Heart right ventricle (tissue), 16 donors: Measurements from ENCODE around the gene S100P. TPM values are rescaled to one million over a fixed set of nuclear protein-coding genes. Genes with fewer than 3 reads are reported as not detected.

Experiments used
- ATAC-seq, 8 donors: fragments of 200-7000 bp; cut with Tn5 transposase; one replicate each; pipeline ENCODE4 v1.9.1; 2020; ENCODE audit warnings: mild to moderate bottlenecking in 8 of 8, moderate library complexity in 8 of 8, moderate number of reproducible peaks in 1 of 8
- DNase-seq, 2 donors: peaks; one replicate each; pipeline ENCODE4 v3.0.0-alpha.2; 2020
- H3K27ac ChIP-seq, 10 donors: fragments of 200-600 bp; sonication (generic) in 2 of 10; one replicate each; pipeline versions ENCODE4 v1.5.0 to v1.8.0; 2020 to 2022; ENCODE audit warnings: mild to moderate bottlenecking in 3 of 10
- H3K27me3 ChIP-seq, 7 donors: fragments of 200-600 bp; one replicate each; pipeline ENCODE4 v1.8.0; 2021 to 2022; ENCODE audit warnings: mild to moderate bottlenecking in 2 of 7
- H3K36me3 ChIP-seq, 9 donors: fragments of 200-600 bp; sonication (generic) in 1 of 9; one replicate each; pipeline versions ENCODE4 v1.5.0 to v1.8.0; 2020 to 2022; ENCODE audit warnings: mild to moderate bottlenecking in 2 of 9
- H3K4me1 ChIP-seq, 9 donors: fragments of 200-600 bp; sonication (generic) in 1 of 9; one replicate each; pipeline versions ENCODE4 v1.5.0 to v1.8.0; 2020 to 2022; ENCODE audit warnings: mild to moderate bottlenecking in 4 of 9
- H3K4me3 ChIP-seq, 10 donors: fragments of 200-600 bp; sonication (generic) in 2 of 10; one replicate each; pipeline versions ENCODE4 v1.5.0 to v1.8.0; 2020 to 2022; ENCODE audit warnings: mild to moderate bottlenecking in 7 of 10, moderate library complexity in 2 of 10
- H3K9me3 ChIP-seq, 11 donors: fragments of 200-600 bp in 10 of 11; sonication (generic) in 2 of 11; one replicate each; pipeline versions ENCODE4 v1.5.0 to v1.8.0; 2013 to 2022; ENCODE audit warnings: mild to moderate bottlenecking in 2 of 11, control low read depth in 1 of 11, moderate library complexity in 1 of 11
- WGBS, 2 donors: extraction: QIAGEN DNeasy Blood & Tissue Kit; methylation state at CpG; one replicate each; pipeline ENCODE4 v1.1.7; 2013; ENCODE audit warnings: inconsistent platforms in 1 of 2; 5-methylcytosine and 5-hydroxymethylcytosine counted together
- intact Hi-C, 10 donors: fragments of 100-400 bp; cut with DNase I; formaldehyde crosslinking; loops; one replicate each; pipeline versions ENCODE4 v1.11.1 to v1.14.2; 2022
- polyA plus RNA-seq, 2 donors: library from polyadenylated mRNA; stranded (reverse); fragments of 200-250 nt; gene quantifications; one replicate each; pipeline ENCODE4 v1.2.3, GENCODE V29; 2013
- total RNA-seq, 10 donors: library from RNA; stranded (reverse); fragmentation: NEBNext Ultra II Directional in 3 of 10; extraction: Animal tissue kit (Norgen Biotek cat#: 25700) in 3 of 10; gene quantifications; one replicate each; pipeline versions ENCODE4 v1.2.1 to v1.2.4, GENCODE V29; 2021 to 2023
- TF ChIP-seq, protein P1 (sequence below), 9 donors: fragments of 200-600 bp; sonication (generic) in 2 of 9; IDR thresholded peaks; one replicate each; pipeline versions ENCODE4 v1.5.0 to v1.8.0; 2021 to 2022; ENCODE audit warnings: antibody characterized with exemption in 9 of 9, mild to moderate bottlenecking in 5 of 9, moderate library complexity in 1 of 9
- donor health status: Arrhythmogenic right ventricular cardiomyopathy.
- donor health status: ischemic (EF 13 %, LVEDD 7.1; RV severe dilation, severe dysfunction).
- donor health status: healthy with polysubstance abuse.
- donor health status: DM: no; HTN: yes; CAD: no.
- donor health status: DM: no; HTN: no; CAD: no.
- donor health status: ischemic (EF 25% LVEDD 6.9; RV normal size, moderate dysfunction).
- donor health status: ischemic (EF 25% LVEDD 5.7; RV mildly dilated, moderate dysfunction).
- donor health status: healthy.
- donor health status: DM: yes; HTN: yes; CAD: no.
- donor health status: Ischemic cardiomyopathy.
- donor health status: ischemic (EF 35%, LVEDD 5.7; RV mildly dilated, moderate dysfunction).
- donor health status: nonischemic (EF 11% LVEDD 7.7; RV severe dilation, severe dysfunction).
- donor health status: DM: yes; HTN: yes; CAD: no.
- donor health status: PGD.
- donor health status: ischemic (EF 29% LVEDD 5.4; RV normal size, mild dysfunction).
- donor health status: nonischemic (EF 23%, LVEDD 6.1; RV moderate dilation, normal function).

The S100P gene
- total and polyA plus RNA-seq, 12 donors = 0.22 to 8.2 (median 1.4) TPM; not detected in 4

DNA sequence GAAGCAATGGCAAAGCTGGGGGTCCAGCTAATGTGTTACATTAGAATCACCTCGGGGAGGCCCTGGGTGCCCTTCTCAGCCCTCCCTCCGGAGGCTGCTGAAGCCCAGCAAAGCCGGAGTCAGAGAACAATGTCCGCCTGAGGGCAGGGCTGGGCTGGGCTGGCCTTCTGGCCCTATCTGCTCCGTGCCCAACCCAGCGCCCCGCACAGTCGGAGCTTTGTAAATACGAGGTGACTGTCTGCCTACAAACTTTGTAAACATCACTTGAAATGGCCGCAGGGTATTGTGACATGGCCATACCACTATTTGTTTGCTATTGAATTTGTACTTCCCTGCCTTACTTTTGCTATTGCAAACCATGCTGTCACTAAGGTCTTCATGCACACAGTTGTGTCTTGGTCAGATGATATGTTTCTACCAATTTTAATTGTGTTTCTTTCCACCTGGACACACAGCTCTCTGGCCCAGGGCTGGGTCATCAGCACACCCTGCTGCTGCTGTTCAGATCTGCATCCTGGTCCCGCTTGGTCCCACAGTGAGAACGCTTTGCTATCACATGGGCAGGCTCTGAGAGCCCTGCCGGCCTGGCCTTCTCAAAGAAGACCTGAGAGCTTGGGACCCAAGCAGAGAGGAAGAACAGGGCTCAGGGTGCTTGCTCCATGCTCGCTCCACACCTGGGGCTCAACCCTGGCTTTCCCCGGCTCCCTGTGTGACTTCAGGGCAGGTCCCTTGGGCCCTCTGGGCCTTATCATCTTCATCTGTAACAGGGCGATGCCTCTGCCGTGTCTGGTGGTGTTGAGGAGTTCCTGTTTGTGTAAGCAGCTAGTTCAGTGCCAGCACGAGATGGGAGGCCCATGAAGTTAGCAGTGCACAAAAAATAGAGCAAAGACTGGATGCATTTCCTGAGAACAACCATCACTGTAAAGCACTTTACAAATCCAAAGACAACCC is 2.3 kb downstream of the S100P start:
- Histone ChIP-seq H3K27me3 (no peaks in the 10 kb centered on the region), H3K4me1 (peaks cover 9 to 50% (median 21%) of the 10 kb centered on the region in 9 donors), H3K36me3 (peaks cover 0 to 20% (median 0%) of the 10 kb centered on the region in 9 donors), H3K9me3 (no peaks in the 10 kb centered on the region), H3K27ac (peak overlapping the region in 9 of 10 donors; percentile 19 to 90 (median 68)), H3K4me3 (no peak overlapping the region)
- ATAC-seq = peak in 7 of 8 donors; percentile 15 to 49 (median 37)
- 73 to 76% methylated on average over 18 of the region's 18 CpGs for WGBS, 2 donors
- TF ChIP-seq, protein P1, sequence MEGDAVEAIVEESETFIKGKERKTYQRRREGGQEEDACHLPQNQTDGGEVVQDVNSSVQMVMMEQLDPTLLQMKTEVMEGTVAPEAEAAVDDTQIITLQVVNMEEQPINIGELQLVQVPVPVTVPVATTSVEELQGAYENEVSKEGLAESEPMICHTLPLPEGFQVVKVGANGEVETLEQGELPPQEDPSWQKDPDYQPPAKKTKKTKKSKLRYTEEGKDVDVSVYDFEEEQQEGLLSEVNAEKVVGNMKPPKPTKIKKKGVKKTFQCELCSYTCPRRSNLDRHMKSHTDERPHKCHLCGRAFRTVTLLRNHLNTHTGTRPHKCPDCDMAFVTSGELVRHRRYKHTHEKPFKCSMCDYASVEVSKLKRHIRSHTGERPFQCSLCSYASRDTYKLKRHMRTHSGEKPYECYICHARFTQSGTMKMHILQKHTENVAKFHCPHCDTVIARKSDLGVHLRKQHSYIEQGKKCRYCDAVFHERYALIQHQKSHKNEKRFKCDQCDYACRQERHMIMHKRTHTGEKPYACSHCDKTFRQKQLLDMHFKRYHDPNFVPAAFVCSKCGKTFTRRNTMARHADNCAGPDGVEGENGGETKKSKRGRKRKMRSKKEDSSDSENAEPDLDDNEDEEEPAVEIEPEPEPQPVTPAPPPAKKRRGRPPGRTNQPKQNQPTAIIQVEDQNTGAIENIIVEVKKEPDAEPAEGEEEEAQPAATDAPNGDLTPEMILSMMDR (IDR thresholded peaks at IDR 0.05) = no peak
- no peak for DNase-seq
- intact Hi-C loops = no loop called here

DNA sequence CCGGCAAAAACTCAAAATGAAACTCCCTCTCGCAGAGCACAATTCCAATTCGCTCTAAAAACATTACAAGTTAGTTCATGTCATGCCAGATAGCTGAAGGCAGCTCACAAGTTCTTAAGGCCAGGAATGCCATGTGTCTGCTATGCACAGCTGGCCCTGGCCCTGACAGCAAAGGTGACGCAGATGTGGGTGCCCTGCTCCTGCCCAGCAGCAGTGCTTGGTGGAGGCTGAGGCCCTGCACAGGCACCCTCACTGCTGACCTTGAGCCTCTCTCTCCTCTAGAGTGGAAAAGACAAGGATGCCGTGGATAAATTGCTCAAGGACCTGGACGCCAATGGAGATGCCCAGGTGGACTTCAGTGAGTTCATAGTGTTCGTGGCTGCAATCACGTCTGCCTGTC is 2.9 kb downstream of the S100P start:
- peaks cover 9 to 46% (median 21%) of the 10 kb centered on the region in 9 donors for H3K4me1 ChIP-seq
- H3K27ac ChIP-seq = peak overlapping the region in 9 of 10 donors; percentile 42 to 90 (median 68)
- ATAC-seq = peak in 7 of 8 donors; percentile 59 to 91 (median 81)
- DNase-seq = no peak
- no peak overlapping the region for H3K4me3 ChIP-seq
- WGBS, 2 donors = 48 to 62% methylated on average over 8 of the region's 8 CpGs
- H3K9me3 ChIP-seq = no peaks in the 10 kb centered on the region
- H3K27me3 ChIP-seq = no peaks in the 10 kb centered on the region
- intact Hi-C loops = no loop called here
- TF ChIP-seq, protein P1 (IDR thresholded peaks at IDR 0.05) = no peak
- peaks cover 0 to 24% (median 0%) of the 10 kb centered on the region in 9 donors for H3K36me3 ChIP-seq

DNA sequence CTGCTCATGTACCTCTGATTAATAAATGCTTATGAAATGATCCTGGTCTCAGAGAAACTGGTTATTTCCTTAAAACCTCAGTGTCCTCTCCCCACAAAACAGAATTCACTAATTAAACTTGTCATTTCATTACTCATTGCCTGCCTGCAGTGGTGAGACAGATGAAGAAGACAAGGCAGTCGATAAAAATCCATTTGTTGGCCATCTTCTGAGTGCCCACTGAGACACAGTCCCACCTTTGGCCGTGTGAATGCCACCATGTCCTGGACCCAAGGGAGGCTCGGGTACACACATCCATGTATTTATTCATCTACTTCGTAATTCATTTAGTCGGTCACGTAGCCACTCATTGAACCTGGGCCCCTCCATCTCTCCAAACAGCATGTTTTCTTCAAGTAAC is 3.5 kb downstream of the S100P start:
- no peaks in the 10 kb centered on the region for H3K27me3 ChIP-seq
- WGBS, 2 donors = 93 to 95% methylated on average over 6 of the region's 6 CpGs
- intact Hi-C loops = no loop called here
- DNase-seq (no peak), ATAC-seq (no peak)
- peak overlapping the region in 9 of 10 donors; percentile 42 to 90 (median 68) for H3K27ac ChIP-seq
- no peak overlapping the region for H3K4me3 ChIP-seq
- TF ChIP-seq, protein P1 (IDR thresholded peaks at IDR 0.05) = no peak
- peaks cover 0 to 25% (median 0%) of the 10 kb centered on the region in 9 donors for H3K36me3 ChIP-seq
- peaks cover 9 to 46% (median 21%) of the 10 kb centered on the region in 9 donors for H3K4me1 ChIP-seq
- H3K9me3 ChIP-seq = no peaks in the 10 kb centered on the region

DNA sequence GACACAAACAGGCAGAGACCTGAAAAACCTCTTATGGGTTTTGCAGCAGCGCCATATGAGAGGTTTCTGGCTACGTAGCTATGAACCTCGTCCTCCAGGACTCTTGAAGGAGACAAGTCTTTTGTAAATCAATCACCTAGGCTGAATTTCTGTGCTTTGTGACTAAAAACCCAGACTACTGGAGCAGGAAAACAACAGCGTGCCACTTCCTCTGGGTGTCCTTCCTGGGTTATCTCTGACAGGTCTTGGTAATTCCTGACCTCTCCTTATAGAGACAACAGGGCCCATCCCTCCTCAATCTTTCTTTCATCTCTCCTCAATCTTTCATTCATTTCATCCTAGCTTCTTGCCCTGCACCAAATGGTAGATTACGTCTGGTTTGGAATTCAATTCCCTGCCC is 5.7 kb downstream of the S100P start:
- H3K27ac ChIP-seq = no peak overlapping the region
- peaks cover 9 to 40% (median 33%) of the 10 kb centered on the region in 9 donors for H3K4me1 ChIP-seq
- H3K4me3 ChIP-seq = no peak overlapping the region
- no peak for ATAC-seq
- intact Hi-C loops = no loop called here
- no peaks in the 10 kb centered on the region for H3K27me3 ChIP-seq
- peaks cover 0 to 35% (median 0%) of the 10 kb centered on the region in 9 donors for H3K36me3 ChIP-seq
- peaks cover 0 to 8% (median 0%) of the 10 kb centered on the region in 11 donors for H3K9me3 ChIP-seq
- no peak for DNase-seq
- TF ChIP-seq, protein P1 (IDR thresholded peaks at IDR 0.05) = no peak
- WGBS, 2 donors = 69 to 80% methylated on average over 5 of the region's 5 CpGs
